Testis (tissue), 3 donors: Measurements from ENCODE around the gene FYN. TPM values are rescaled to one million over a fixed set of nuclear protein-coding genes. Genes with fewer than 3 reads are reported as not detected.

Experiments
- DNase-seq: peaks from one replicate; pipeline ENCODE4 v3.0.0-alpha.2; 2019
- H3K27ac ChIP-seq, 2 donors: fragments of 200-600 bp; sonication (generic); one replicate each; pipeline ENCODE4 v1.5.1; 2019
- H3K27me3 ChIP-seq: fragments of 200-600 bp; sonication (generic); one replicate; pipeline ENCODE4 v1.5.1; 2019
- H3K36me3 ChIP-seq: fragments of 200-600 bp; sonication (generic); one replicate; pipeline ENCODE4 v1.5.1; 2017; ENCODE audit warnings: low read depth; ENCODE audit errors: missing control alignments
- H3K4me1 ChIP-seq: fragments of 200-600 bp; sonication (generic); one replicate; pipeline ENCODE4 v1.5.1; 2019
- H3K4me3 ChIP-seq, 2 donors: fragments of 200-600 bp; sonication (generic); one replicate each; pipeline ENCODE4 v1.5.1; 2017 to 2019
- H3K9me3 ChIP-seq: fragments of 200-600 bp; sonication (generic); one replicate; pipeline ENCODE4 v1.5.1; 2017
- CTCF ChIP-seq, 3 experiments: fragments of 450-650 bp in 2 of 3; fragments of 200-600 bp in 1 of 3; sonication (generic) in 1 of 3; IDR thresholded peaks; one replicate each; pipeline ENCODE4 v1.5.1; 2016 to 2019; ENCODE audit warnings: antibody characterized with exemption in 3 of 3, mild to moderate bottlenecking in 2 of 3, moderate library complexity in 1 of 3
- POLR2A ChIP-seq: fragments of 450-650 bp; IDR thresholded peaks from one replicate; pipeline ENCODE4 v1.6.1; 2017; ENCODE audit warnings: antibody characterized with exemption, mild to moderate bottlenecking, moderate library complexity
- WGBS, 2 donors: methylation state at CpG; one replicate each; pipeline ENCODE4 v1.1.5; 2018; 5-methylcytosine and 5-hydroxymethylcytosine counted together
- intact Hi-C: fragments of 100-400 bp; cut with DNase I; formaldehyde crosslinking; loops from one replicate; pipeline ENCODE4 v1.15.1; 2023; ENCODE audit warnings: low total_unique reads
- polyA plus RNA-seq: library from polyadenylated mRNA; stranded (reverse); fragments of 350-450 nt; fragmentation: Illumina TruSeq; extraction: RNeasy Lipid Tissue Mini Kit (QIAGEN cat#74804); gene quantifications from one replicate; pipeline ENCODE4 v1.2.3, GENCODE V29; 2014; ENCODE audit warnings: low read depth, low replicate concordance; ENCODE audit not compliant: insufficient read depth
- total RNA-seq, 2 donors: library from RNA; depleted of rRNA; stranded (reverse); fragments of >200 nt; gene quantifications; one replicate each; pipeline ENCODE4 v1.2.3, GENCODE V29; 2016

Gene FYN
- total and polyA plus RNA-seq, 3 donors from 2014 or later: 74.0 to 145 (median 104) TPM

GRCh38 chr6:111650049-111650448 lies 223.2 kb downstream of the FYN start:
- no peaks in the 10 kb centered on the region for H3K9me3 ChIP-seq
- 72 to 94% methylated on average over 9 of the region's 9 CpGs for WGBS, 2 donors
- no peak overlapping the region for H3K27ac ChIP-seq
- no peak for TF ChIP-seq POLR2A
- TF ChIP-seq CTCF (IDR thresholded peaks at IDR 0.05): no peak
- intact Hi-C loops: no loop called here
- DNase-seq: no peak
- no peak overlapping the region for H3K4me3 ChIP-seq
- no peaks in the 10 kb centered on the region for H3K36me3 ChIP-seq
- no peaks in the 10 kb centered on the region for H3K27me3 ChIP-seq
- H3K4me1 ChIP-seq: no peaks in the 10 kb centered on the region

- TF ChIP-seq CTCF (IDR thresholded peaks at IDR 0.05) (no peak), POLR2A (no peak)
Observed at GRCh38 chr6:111648100-111648499, 225.2 kb downstream of the FYN start.

GRCh38 chr6:111646942-111647341 lies 226.3 kb downstream of the FYN start:
- Histone ChIP-seq H3K4me1 (no peaks in the 10 kb centered on the region), H3K4me3 (no peak overlapping the region), H3K9me3 (no peaks in the 10 kb centered on the region), H3K27ac (no peak overlapping the region), H3K27me3 (no peaks in the 10 kb centered on the region), H3K36me3 (no peaks in the 10 kb centered on the region)
- intact Hi-C loops: no loop called here
- DNase-seq: peak; percentile 48
- 58 to 60% methylated on average over 8 of the region's 8 CpGs for WGBS, 2 donors
- TF ChIP-seq CTCF (IDR thresholded peaks at IDR 0.05) (no peak), POLR2A (no peak)

More at GRCh38 chr6:111648100-111648499, 225.2 kb downstream of the FYN start:
- Histone ChIP-seq H3K4me1 (no peaks in the 10 kb centered on the region), H3K27me3 (no peaks in the 10 kb centered on the region), H3K36me3 (no peaks in the 10 kb centered on the region), H3K4me3 (no peak overlapping the region), H3K27ac (no peak overlapping the region), H3K9me3 (no peaks in the 10 kb centered on the region)
- WGBS, 2 donors: 90 to 96% methylated on average over 5 of the region's 5 CpGs
- intact Hi-C loops: no loop called here
- DNase-seq: no peak

GRCh38 chr6:111646034-111646433 lies 227.2 kb downstream of the FYN start:
- intact Hi-C loops: no loop called here

More at GRCh38 chr6:111646034-111646433, 227.2 kb downstream of the FYN start:
- no peaks in the 10 kb centered on the region for H3K4me1 ChIP-seq
- H3K4me3 ChIP-seq: no peak overlapping the region
- H3K36me3 ChIP-seq: no peaks in the 10 kb centered on the region
- WGBS, 2 donors: 45 to 77% methylated on average over 2 of the region's 2 CpGs
- no peaks in the 10 kb centered on the region for H3K9me3 ChIP-seq
- H3K27ac ChIP-seq: no peak overlapping the region
- TF ChIP-seq POLR2A: no peak
- no peak for TF ChIP-seq CTCF (IDR thresholded peaks at IDR 0.05)
- H3K27me3 ChIP-seq: no peaks in the 10 kb centered on the region
- DNase-seq: no peak
